NCI-H82 (cell line): ENCODE data around the gene LRRC8A.
"Not testable (repeated sequence)": the region's sequence is repeated elsewhere in the genome, so short reads cannot be mapped to it uniquely, and the experiment has no call there.

Experiments
- DNase-seq: peaks from one replicate; lab custom pipeline; 2025; lab: John Stamatoyannopoulos, UW

Gene LRRC8A

GRCh38 chr9:128870128-128870940 lies 11.6 kb upstream of the LRRC8A start:
- no peak for DNase-seq

GRCh38 chr9:128870941-128871265 lies 11.0 kb upstream of the LRRC8A start:
- DNase-seq = not testable (repeated sequence)

- peak; percentile 15 for DNase-seq
Measured at GRCh38 chr9:128877852-128878251, 4.1 kb upstream of the LRRC8A start.

- DNase-seq = peak; percentile 42
Measured at GRCh38 chr9:128882677-128883603, 1.0 kb downstream of the LRRC8A start.

GRCh38 chr9:128884164-128884563 lies 2.2 kb downstream of the LRRC8A start:
- no peak for DNase-seq

GRCh38 chr9:128885376-128885775 lies 3.4 kb downstream of the LRRC8A start:
- no peak for DNase-seq

- no peak for DNase-seq
Measured at GRCh38 chr9:128885798-128886197, 3.9 kb downstream of the LRRC8A start.

- DNase-seq = no peak
Measured at GRCh38 chr9:128886211-128886891, 4.4 kb downstream of the LRRC8A start.

GRCh38 chr9:128887049-128887448 lies 5.1 kb downstream of the LRRC8A start:
- DNase-seq = no peak

- no peak for DNase-seq
Measured at GRCh38 chr9:128887914-128888350, 6.0 kb downstream of the LRRC8A start.

GRCh38 chr9:128891321-128892220 lies 9.6 kb downstream of the LRRC8A start:
- no peak for DNase-seq

GRCh38 chr9:128892221-128892921 lies 10.4 kb downstream of the LRRC8A start:
- DNase-seq = no peak

- no peak for DNase-seq
Measured at GRCh38 chr9:128893354-128893753, 11.4 kb downstream of the LRRC8A start.

- no peak for DNase-seq
Measured at GRCh38 chr9:128894764-128895163, 12.8 kb downstream of the LRRC8A start.

- DNase-seq = no peak
Measured at GRCh38 chr9:128895556-128895955, 13.6 kb downstream of the LRRC8A start.

- no peak for DNase-seq
Measured at GRCh38 chr9:128898382-128898781, 16.4 kb downstream of the LRRC8A start.

GRCh38 chr9:128898845-128899565 lies 17.1 kb downstream of the LRRC8A start:
- DNase-seq = no peak

GRCh38 chr9:128899566-128900322 lies 17.8 kb downstream of the LRRC8A start:
- no peak for DNase-seq

GRCh38 chr9:128901379-128901778 lies 19.4 kb downstream of the LRRC8A start:
- no peak for DNase-seq
